Measurements from ENCODE around the gene CNTN4.

The CNTN4 gene

DNA sequence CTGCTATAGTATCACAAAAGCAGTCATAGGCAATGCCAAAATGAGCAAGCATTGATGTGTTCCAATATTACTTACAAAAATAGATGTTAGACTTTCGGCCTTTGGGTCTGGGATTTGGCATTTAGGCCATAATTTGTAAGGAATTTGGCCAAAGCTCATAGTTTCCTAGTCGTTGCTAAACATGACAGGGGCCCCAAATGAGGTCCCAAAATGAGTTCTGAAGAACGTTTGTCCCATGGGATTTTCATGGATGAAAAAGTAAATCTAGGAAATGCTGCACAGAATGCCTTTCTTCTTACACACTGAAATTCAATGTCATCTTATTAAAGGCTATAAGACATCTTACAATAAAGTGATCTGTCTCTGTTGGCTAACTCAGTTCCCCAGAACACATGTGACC is 456.0 kb downstream of the CNTN4 start:
- no peak overlapping the region for H2AK5ac ChIP-seq (ENCODE audit: low read length, severe bottlenecking)

DNA sequence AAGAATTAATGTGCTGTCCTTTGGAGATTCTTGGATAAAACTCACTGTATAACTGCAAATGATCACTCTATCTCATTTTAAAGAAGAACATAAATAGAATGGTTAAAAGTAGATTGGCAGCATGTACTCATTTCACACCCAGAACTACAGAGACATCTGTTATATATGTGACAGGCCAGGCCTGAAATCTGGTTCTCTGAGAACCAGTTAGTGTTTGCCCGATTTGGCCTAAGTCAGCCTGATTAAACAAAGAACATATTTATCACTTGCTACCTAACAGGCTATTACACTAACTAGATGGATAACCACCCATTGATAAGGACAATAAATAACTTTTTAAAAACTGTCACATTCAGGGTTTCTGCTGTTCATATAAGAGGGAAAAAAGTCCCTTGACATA is 460.1 kb downstream of the CNTN4 start:
- no peaks in the 10 kb centered on the region for H3K79me1 ChIP-seq (replicated peaks; ENCODE audit: low read length, poor library complexity, severe bottlenecking)
- no peak for DNase-seq
- H3K4me2 ChIP-seq (ENCODE audit: low read length, poor library complexity, severe bottlenecking) = no peak overlapping the region
- H3K18ac ChIP-seq (ENCODE audit: low read depth in 1 of 2, low read length in 2 of 2) = no peak overlapping the region
- H2BK15ac ChIP-seq (ENCODE audit: low read depth, poor library complexity, severe bottlenecking) = no peak overlapping the region
- H3K4me1 ChIP-seq (ENCODE audit: control insufficient read depth, insufficient read depth, low read depth, low read length) = no peaks in the 10 kb centered on the region
- 91% methylated on average over 1 of the region's 1 CpG for WGBS
- no peak overlapping the region for H2BK5ac ChIP-seq (ENCODE audit: low read depth, low read length, poor library complexity, severe bottlenecking)
- no peak overlapping the region for H3K23ac ChIP-seq (ENCODE audit: low read length in 2 of 2)
- H4K8ac ChIP-seq (ENCODE audit: low read length) = no peak overlapping the region
- no peaks in the 10 kb centered on the region for H3K36me3 ChIP-seq (ENCODE audit: control insufficient read depth in 1 of 2, insufficient read depth in 2 of 2, low read depth in 1 of 2, low read length in 2 of 2)
- no peak overlapping the region for H3K4ac ChIP-seq (ENCODE audit: low read depth in 1 of 2, low read length in 2 of 2)
- no peak overlapping the region for H4K91ac ChIP-seq (ENCODE audit: low read length)
- H3K27me3 ChIP-seq (ENCODE audit: control insufficient read depth in 1 of 2, insufficient read depth in 1 of 2, low read length in 2 of 2) = no peaks in the 10 kb centered on the region
- H2BK120ac ChIP-seq (ENCODE audit: low read depth, low read length) = no peak overlapping the region
- H3K9me3 ChIP-seq (ENCODE audit: control insufficient read depth, low read length) = no peaks in the 10 kb centered on the region
- H3K4me3 ChIP-seq (ENCODE audit: insufficient read depth in 1 of 2, low read depth in 1 of 2, low read length in 2 of 2) = no peak overlapping the region
- no peak overlapping the region for H2AFZ ChIP-seq (ENCODE audit: low read depth, low read length)
- no peak overlapping the region for H3K9ac ChIP-seq (ENCODE audit: low read length)
- no peak overlapping the region for H3K14ac ChIP-seq (ENCODE audit: low read length in 2 of 2)
- H3K27ac ChIP-seq (ENCODE audit: low read length, poor library complexity, severe bottlenecking) = no peak overlapping the region
- no peak overlapping the region for H2AK5ac ChIP-seq (ENCODE audit: low read length, severe bottlenecking)
- H2BK12ac ChIP-seq (ENCODE audit: low read length in 2 of 2) = no peak overlapping the region

More for the DNA sequence above, 456.0 kb downstream of the CNTN4 start:
- H3K23ac ChIP-seq (ENCODE audit: low read length in 2 of 2) = no peak overlapping the region
- no peak overlapping the region for H2BK12ac ChIP-seq (ENCODE audit: low read length in 2 of 2)
- H3K79me1 ChIP-seq (replicated peaks; ENCODE audit: low read length, poor library complexity, severe bottlenecking) = no peaks in the 10 kb centered on the region
- no peak overlapping the region for H2BK120ac ChIP-seq (ENCODE audit: low read depth, low read length)
- H3K18ac ChIP-seq (ENCODE audit: low read depth in 1 of 2, low read length in 2 of 2) = no peak overlapping the region
- no peak overlapping the region for H3K4me3 ChIP-seq (ENCODE audit: insufficient read depth in 1 of 2, low read depth in 1 of 2, low read length in 2 of 2)
- no peaks in the 10 kb centered on the region for H3K27me3 ChIP-seq (ENCODE audit: control insufficient read depth in 1 of 2, insufficient read depth in 1 of 2, low read length in 2 of 2)
- no peak overlapping the region for H3K14ac ChIP-seq (ENCODE audit: low read length in 2 of 2)
- H3K9me3 ChIP-seq (ENCODE audit: control insufficient read depth, low read length) = peaks cover 3% of the 10 kb centered on the region
- H3K9ac ChIP-seq (ENCODE audit: low read length) = no peak overlapping the region
- H3K36me3 ChIP-seq (ENCODE audit: control insufficient read depth in 1 of 2, insufficient read depth in 2 of 2, low read depth in 1 of 2, low read length in 2 of 2) = no peaks in the 10 kb centered on the region
- no peaks in the 10 kb centered on the region for H3K4me1 ChIP-seq (ENCODE audit: control insufficient read depth, insufficient read depth, low read depth, low read length)
- no peak overlapping the region for H4K91ac ChIP-seq (ENCODE audit: low read length)
- H4K8ac ChIP-seq (ENCODE audit: low read length) = no peak overlapping the region
- no peak overlapping the region for H3K4ac ChIP-seq (ENCODE audit: low read depth in 1 of 2, low read length in 2 of 2)
- no peak overlapping the region for H2BK15ac ChIP-seq (ENCODE audit: low read depth, poor library complexity, severe bottlenecking)
- no peak overlapping the region for H3K4me2 ChIP-seq (ENCODE audit: low read length, poor library complexity, severe bottlenecking)
- WGBS = 76% methylated on average over 2 of the region's 3 CpGs
- no peak overlapping the region for H2BK5ac ChIP-seq (ENCODE audit: low read depth, low read length, poor library complexity, severe bottlenecking)
- H3K27ac ChIP-seq (ENCODE audit: low read length, poor library complexity, severe bottlenecking) = no peak overlapping the region
- DNase-seq = no peak
- no peak overlapping the region for H2AFZ ChIP-seq (ENCODE audit: low read depth, low read length)

DNA sequence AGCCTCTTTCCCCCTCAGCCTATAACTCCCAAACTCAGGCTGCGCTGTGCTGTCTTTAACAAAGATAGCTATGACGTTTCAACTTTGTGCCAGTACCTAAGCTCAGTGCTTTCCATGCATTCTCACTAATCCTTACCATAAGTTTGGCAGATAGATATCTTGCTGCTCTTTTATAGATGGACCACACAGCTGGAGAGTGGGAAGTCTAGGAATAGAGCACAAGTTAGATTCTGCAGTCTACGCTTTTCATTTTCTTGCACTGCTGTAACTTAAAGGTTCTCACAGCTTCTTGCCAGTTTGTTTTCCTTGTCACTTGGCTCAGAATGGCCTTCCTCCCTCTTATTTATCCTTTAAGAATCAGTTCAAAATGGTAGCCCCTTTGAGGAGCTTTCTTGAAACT is 468.8 kb downstream of the CNTN4 start:
- Histone ChIP-seq H3K4me3 (ENCODE audit: insufficient read depth in 1 of 2, low read depth in 1 of 2, low read length in 2 of 2) (no peak overlapping the region), H3K14ac (ENCODE audit: low read length in 2 of 2) (no peak overlapping the region), H3K18ac (ENCODE audit: low read depth in 1 of 2, low read length in 2 of 2) (no peak overlapping the region), H3K27me3 (ENCODE audit: control insufficient read depth in 1 of 2, insufficient read depth in 1 of 2, low read length in 2 of 2) (no peaks in the 10 kb centered on the region), H3K79me1 (replicated peaks; ENCODE audit: low read length, poor library complexity, severe bottlenecking) (no peaks in the 10 kb centered on the region), H4K8ac (ENCODE audit: low read length) (no peak overlapping the region), H2AFZ (ENCODE audit: low read depth, low read length) (no peak overlapping the region), H3K4me2 (ENCODE audit: low read length, poor library complexity, severe bottlenecking) (no peak overlapping the region), H3K9me3 (ENCODE audit: control insufficient read depth, low read length) (peaks cover 4% of the 10 kb centered on the region), H3K36me3 (ENCODE audit: control insufficient read depth in 1 of 2, insufficient read depth in 2 of 2, low read depth in 1 of 2, low read length in 2 of 2) (no peaks in the 10 kb centered on the region), H2BK15ac (ENCODE audit: low read depth, poor library complexity, severe bottlenecking) (no peak overlapping the region), H2BK120ac (ENCODE audit: low read depth, low read length) (no peak overlapping the region), H2AK5ac (ENCODE audit: low read length, severe bottlenecking) (no peak overlapping the region), H4K91ac (ENCODE audit: low read length) (no peak overlapping the region), H2BK5ac (ENCODE audit: low read depth, low read length, poor library complexity, severe bottlenecking) (no peak overlapping the region), H3K4me1 (ENCODE audit: control insufficient read depth, insufficient read depth, low read depth, low read length) (no peaks in the 10 kb centered on the region), H3K4ac (ENCODE audit: low read depth in 1 of 2, low read length in 2 of 2) (no peak overlapping the region), H3K27ac (ENCODE audit: low read length, poor library complexity, severe bottlenecking) (no peak overlapping the region), H2BK12ac (ENCODE audit: low read length in 2 of 2) (no peak overlapping the region), H3K23ac (ENCODE audit: low read length in 2 of 2) (no peak overlapping the region), H3K9ac (ENCODE audit: low read length) (no peak overlapping the region)
- 94% methylated on average over 3 of the region's 3 CpGs for WGBS
- DNase-seq = no peak

DNA sequence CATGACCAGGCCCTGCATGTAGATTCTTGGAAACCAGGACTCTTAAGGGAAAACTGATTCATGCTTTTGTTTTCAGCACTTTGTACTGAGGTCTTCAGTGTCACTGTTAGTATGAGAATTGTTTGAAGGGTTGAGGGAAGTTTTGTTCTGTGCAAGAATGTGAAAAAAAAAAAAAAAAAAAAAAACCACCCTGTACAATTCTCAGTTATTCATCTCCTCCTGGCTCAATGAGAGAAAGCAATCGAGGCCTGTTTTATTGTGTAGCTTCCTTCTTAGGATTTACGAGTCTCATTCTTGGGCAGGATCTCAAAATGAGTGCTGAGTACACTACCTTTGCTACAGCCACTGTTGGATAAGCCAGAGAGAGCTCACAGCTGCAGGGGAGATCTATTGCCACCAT is 469.5 kb downstream of the CNTN4 start:
- no peak overlapping the region for H3K9ac ChIP-seq (ENCODE audit: low read length)
- H3K4me3 ChIP-seq (ENCODE audit: insufficient read depth in 1 of 2, low read depth in 1 of 2, low read length in 2 of 2) = no peak overlapping the region
- H3K36me3 ChIP-seq (ENCODE audit: control insufficient read depth in 1 of 2, insufficient read depth in 2 of 2, low read depth in 1 of 2, low read length in 2 of 2) = no peaks in the 10 kb centered on the region
- H4K91ac ChIP-seq (ENCODE audit: low read length) = no peak overlapping the region
- no peak overlapping the region for H3K27ac ChIP-seq (ENCODE audit: low read length, poor library complexity, severe bottlenecking)
- H3K4ac ChIP-seq (ENCODE audit: low read depth in 1 of 2, low read length in 2 of 2) = no peak overlapping the region
- peaks cover 4% of the 10 kb centered on the region for H3K9me3 ChIP-seq (ENCODE audit: control insufficient read depth, low read length)
- no peak overlapping the region for H3K23ac ChIP-seq (ENCODE audit: low read length in 2 of 2)
- H3K27me3 ChIP-seq (ENCODE audit: control insufficient read depth in 1 of 2, insufficient read depth in 1 of 2, low read length in 2 of 2) = no peaks in the 10 kb centered on the region
- H3K14ac ChIP-seq (ENCODE audit: low read length in 2 of 2) = peak overlapping the region in 1 of 2 experiments; percentile 11
- H2AK5ac ChIP-seq (ENCODE audit: low read length, severe bottlenecking) = no peak overlapping the region
- H4K8ac ChIP-seq (ENCODE audit: low read length) = no peak overlapping the region
- H3K4me2 ChIP-seq (ENCODE audit: low read length, poor library complexity, severe bottlenecking) = no peak overlapping the region
- H3K4me1 ChIP-seq (ENCODE audit: control insufficient read depth, insufficient read depth, low read depth, low read length) = no peaks in the 10 kb centered on the region
- H2AFZ ChIP-seq (ENCODE audit: low read depth, low read length) = no peak overlapping the region
- WGBS = 54% methylated on average over 2 of the region's 2 CpGs
- no peak overlapping the region for H2BK120ac ChIP-seq (ENCODE audit: low read depth, low read length)
- peak; percentile 21 for DNase-seq
- no peak overlapping the region for H2BK15ac ChIP-seq (ENCODE audit: low read depth, poor library complexity, severe bottlenecking)
- peak overlapping the region in 1 of 2 experiments; percentile 21 for H3K18ac ChIP-seq (ENCODE audit: low read depth in 1 of 2, low read length in 2 of 2)
- no peaks in the 10 kb centered on the region for H3K79me1 ChIP-seq (replicated peaks; ENCODE audit: low read length, poor library complexity, severe bottlenecking)
- H2BK5ac ChIP-seq (ENCODE audit: low read depth, low read length, poor library complexity, severe bottlenecking) = no peak overlapping the region
- H2BK12ac ChIP-seq (ENCODE audit: low read length in 2 of 2) = no peak overlapping the region
